Stimulated activated CD4-positive, alpha-beta T cell treated with anti-CD3 and anti-CD28 coated beads, Interleukin-4, amount 100 ng/mL, for 1 hour (primary cell): ENCODE data around the gene WDR5B.

Source experiments
- DNase-seq: peaks from one replicate; pipeline ENCODE4 v3.0.0-alpha.2; 2020

The WDR5B gene

GRCh38 chr3:122365073-122365472 lies 50.8 kb downstream of the WDR5B start:
- no peak for DNase-seq

- no peak for DNase-seq
Observed at GRCh38 chr3:122364490-122364889, 51.4 kb downstream of the WDR5B start.
